Superior temporal gyrus (tissue), 1 donor: ENCODE results near the gene FBXL16.
"Not testable (repeated sequence)": the region's sequence is repeated elsewhere in the genome, so short reads cannot be mapped to it uniquely, and the experiment has no call there.

ENCODE experiments used
- DNase-seq: peaks from one replicate; pipeline ENCODE4 v3.0.0-alpha.2; 2016; ENCODE audit errors: extremely low spot score

FBXL16 gene

DNA sequence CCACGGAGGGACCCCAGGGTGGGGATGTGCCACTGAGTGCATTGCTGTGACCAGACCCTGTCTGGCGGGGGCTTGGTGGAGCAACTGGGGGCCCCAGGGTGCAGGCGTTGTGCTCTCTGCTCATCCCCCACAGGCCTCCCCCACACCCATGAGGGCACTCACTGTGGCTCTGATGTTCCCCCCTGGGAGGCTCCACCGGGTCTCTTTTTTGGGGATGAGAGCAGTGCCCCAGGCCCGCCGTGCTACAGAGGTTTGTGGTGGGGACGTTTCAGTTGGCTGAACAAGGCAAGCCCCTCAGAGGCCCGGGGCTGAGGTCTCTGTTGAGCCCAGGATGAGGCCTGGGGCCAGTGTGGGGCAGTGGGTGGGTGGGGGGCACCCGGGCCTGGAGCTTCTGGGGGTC, 18.1 kb upstream of the FBXL16 start:
- no peak for DNase-seq

DNA sequence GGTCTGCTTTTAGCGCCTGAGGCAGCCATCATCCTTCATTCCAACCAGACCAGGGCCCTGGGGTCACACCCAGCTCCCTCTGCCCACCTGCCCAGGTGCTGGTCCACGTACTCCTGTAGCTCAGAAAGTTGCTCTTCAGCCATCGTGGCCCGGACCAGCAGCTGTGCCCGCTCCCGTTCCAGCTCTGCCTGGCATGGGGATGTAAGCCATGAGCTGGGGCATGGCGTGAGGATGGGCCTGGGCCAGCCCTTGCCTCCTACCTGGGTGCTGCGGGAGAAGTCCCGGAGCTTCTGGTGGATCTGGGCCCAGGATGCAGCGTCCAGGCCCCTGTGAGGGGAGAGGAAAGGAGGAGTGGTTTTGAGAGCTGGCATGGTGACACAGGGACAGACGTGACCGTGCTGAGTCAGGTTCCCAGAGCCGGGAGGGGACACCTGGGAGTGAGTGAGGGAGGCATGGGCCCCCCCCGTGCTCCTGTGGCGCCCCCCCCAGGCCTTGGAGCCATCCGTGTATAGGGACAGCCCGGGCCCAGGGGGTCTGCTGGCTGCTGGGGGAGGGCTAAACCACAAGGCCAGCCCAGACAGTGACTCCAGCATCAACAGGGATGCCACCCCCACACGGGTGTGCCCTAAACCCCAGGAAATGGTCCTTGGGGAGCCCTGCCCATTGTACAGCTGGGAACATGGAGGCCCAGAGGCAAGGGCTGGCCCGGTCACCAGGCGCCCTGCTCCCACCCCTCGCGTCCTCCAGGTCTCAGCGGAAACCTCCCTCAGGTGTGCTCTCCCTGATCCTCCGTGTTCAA, 17.4 kb upstream of the FBXL16 start:
- DNase-seq = no peak

DNA sequence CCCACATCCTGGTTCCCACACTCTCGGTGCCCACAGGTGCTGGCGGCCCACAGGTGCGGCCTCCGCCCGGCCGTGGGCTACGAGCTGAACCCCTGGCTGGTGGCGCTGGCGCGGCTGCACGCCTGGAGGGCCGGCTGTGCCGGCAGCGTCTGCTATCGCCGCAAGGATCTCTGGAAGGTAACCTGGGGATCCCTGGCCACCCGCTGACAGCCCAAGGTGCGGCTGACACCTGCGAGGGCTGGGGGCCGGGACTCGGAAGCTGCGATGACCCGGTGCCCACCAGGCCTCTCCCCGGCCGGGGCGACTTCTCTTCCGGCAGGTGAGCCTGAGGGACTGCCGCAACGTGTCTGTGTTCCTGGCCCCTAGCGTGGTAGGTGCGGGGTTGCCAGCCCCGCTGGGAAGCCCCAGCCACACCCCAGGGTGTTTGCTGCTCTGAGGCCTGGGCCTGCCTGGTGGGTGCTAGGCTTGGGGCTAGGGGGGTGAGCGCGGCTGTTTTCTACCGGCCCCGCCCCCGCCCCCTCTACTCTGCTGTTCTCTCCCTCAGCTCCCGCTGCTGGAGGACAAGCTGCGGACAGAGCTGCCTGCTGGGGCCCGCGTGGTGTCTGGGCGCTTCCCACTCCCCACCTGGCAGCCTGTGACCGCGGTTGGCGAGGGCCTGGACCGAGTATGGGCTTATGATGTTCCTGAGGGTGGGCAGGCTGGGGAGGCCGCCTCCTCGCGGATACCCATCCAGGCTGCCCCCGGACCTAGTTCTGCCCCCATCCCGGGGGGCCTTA, 16.4 kb upstream of the FBXL16 start:
- no peak for DNase-seq

DNA sequence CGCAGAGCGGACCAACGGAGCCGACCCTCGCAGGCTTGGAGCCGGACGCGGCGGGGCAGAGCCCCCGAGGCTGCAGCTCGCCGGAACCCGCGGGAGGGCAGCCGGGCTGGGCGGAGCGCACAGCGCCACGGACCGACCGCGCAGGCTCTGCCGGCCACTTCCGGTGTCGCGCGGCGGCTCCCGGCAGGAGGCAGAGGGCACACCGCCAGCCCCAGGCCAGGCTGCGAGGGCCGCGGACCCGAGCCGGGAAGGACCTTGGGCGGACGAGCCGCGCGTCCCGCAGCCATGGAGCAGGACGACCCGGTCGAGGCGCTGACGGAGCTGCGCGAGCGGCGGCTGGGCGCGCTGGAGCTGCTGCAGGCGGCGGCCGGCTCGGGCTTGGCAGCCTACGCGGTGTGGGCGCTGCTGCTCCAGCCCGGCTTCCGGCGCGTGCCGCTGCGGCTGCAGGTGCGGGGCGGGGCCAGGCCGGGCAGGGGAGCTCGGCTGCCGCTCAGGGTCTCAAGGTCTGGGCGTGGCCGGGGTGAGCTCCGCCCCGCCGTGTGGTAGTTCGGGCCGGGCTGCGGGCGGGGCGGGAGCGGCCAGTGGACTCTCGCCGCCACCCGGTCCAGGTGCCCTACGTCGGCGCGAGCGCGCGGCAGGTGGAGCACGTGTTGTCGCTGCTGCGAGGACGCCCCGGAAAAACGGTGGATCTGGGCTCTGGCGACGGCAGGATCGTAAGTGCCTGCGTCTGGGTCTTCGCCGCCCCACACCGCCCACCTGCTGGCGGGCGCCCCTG, 15.6 kb upstream of the FBXL16 start, which contains the start of gene ANTKMT:
Gene ANTKMT (plus strand): TSS at position 157 of the 775 bp plus-strand sequence. CDS start 129 bp downstream, at position 286.
- DNase-seq = peak; percentile 76

DNA sequence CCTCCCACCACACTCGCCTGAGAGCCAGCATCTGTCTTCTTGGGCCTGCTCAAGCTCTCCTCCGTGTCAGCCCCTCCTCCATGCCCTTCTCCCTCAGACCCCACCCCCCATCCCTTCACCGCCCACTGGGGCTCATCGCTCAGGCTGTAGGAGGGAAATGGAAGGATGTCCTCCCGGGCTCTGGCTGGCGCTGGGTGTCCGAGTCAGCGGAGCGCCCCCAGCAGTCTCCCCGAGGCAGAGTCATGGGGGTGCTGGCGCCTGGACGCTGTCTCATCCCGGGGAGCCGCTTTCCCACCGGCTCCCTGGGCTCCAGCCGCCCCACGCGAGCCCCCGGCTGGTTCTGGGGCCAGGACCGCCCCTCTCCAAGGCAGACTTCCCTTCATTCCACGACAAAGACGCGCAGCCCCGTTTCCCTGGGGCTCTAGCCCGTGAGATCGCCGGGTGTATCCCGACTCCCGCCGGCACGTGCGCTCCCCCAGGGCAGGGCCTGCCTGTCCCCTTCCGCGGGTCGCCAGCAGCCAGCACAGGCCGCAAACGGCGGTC, 14.9 kb upstream of the FBXL16 start:
- DNase-seq = peak; percentile 60

DNA sequence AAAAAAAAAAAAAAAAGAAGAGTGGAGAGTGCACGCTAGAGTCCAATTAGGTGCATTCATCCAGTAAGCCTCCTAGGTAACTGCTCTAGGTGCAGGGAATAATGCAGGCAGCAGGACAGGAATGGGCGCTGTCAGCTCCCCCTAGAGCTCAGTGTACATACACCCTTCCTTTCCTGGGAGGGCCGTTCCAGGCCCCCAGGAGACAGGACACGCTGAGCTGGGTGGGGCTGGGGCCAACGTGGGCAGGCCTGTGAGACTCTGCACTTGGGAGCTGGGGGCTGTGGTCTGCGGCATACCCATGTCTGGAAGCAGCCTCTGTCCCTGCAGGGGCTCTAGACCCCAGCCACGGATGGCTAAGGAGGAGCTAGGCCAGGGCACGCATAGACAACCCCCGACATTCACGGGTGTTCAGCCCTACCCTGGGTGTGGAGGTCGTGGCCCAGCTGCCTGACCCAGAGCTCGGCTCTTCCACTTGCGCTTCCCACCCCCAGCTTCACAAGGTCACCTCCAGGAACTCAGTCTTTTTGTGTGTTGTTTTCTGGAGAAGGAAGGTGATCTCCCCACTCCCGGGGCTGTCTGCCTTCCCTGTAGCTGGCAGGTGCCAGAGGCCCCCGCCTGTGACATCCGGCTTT, 14.3 kb upstream of the FBXL16 start:
- no peak for DNase-seq

DNA sequence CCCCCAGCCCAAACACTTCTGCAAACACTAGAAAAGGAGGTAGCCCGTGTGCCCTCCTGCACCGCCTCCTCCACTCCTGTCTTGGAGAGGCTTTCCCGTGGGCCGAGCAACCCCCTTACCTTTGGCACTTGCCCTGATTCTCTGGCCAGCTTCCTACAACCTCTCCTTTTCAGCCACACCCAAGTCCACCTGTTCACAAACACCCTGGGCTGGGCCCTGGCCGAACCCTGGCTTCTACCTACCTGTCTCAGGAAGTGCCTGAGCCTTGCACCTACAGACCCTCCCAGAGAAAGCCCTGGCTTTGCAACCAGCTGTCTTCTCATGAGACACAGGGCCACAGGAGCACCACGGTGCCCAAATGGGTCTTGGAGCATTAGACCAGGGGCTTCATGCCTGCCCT, 13.3 kb upstream of the FBXL16 start:
- DNase-seq = no peak

DNA sequence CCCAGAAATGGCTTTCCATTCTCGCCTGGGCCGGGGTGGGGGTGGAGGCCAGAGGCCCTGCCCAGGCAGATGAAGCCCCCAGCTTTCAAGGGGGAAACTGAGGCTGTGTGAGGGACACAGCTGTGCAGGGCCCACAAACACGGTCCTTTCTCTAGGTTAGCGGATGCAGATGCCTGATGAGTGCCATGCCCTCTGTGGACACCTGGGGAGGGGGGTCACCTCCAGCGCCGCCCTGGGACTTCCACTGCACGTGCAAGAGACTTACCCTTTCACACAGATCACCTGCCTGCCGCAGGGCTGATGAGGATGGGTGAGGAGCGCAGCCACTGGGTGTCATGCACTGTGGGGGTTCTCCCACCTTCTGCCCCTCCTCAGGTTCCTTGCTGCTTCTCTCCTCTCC, 12.8 kb upstream of the FBXL16 start:
- no peak for DNase-seq

DNA sequence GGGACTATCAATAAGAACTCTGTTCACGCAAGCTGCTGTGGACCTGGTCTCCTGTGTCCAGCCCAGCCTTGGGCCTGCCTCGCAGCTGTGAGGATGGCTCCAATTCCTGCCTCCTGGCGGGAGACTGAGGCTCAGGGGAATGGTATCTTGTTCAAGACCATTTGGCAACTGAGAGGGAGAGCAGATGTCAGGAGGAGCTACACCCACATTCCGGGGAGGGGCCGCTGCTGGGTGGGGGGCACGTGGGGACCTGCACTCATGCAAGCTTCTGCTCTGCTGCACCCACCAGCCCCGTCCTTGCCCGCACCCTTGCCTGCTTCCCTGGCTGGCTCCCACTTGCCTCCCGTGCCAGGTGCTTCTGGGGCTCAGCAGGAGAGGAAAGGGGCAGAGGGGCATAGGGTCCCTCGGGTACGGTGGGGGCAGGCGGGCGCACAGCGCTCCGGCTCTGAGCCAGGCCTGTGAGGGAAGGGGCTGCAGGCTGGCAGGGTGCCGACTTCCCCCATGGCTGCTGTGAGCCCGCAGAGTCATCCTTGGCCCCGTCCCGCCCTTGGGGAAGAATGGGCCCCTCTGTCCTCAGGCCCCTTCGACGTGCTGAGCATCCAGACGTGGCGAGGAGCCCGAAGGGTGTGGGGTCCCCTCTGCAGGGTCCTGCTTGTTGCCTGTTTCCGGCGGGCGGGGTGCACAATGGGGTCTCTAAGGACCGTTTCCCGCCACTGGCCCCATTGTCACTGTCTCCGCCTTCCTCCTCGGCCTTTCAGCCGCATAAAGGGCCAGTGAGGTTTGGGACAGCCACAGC, 12.0 kb upstream of the FBXL16 start:
- no peak for DNase-seq

DNA sequence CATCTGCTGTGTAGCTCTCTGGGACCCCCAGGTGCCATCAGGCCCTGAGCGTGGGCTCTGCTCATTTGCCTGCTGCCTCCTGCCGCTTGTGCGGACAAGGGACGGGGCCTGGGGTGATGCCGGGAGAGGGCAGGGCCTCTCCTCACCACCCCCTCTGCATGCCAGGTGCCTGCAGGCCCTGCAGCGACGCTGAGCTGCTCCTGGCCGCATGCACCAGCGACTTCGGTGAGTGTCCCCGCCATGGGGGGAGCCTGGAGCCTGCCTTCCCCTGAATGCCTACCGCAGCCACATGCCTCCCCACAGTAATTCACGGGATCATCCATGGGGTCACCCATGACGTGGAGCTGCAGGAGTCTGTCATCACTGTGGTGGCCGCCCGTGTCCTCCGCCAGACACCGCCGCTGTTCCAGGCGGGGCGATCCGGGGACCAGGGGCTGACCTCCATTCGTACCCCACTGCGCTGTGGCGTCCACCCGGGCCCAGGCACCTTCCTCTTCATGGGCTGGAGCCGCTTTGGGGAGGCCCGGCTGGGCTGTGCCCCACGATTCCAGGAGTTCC, 11.2 kb upstream of the FBXL16 start:
- DNase-seq = no peak

DNA sequence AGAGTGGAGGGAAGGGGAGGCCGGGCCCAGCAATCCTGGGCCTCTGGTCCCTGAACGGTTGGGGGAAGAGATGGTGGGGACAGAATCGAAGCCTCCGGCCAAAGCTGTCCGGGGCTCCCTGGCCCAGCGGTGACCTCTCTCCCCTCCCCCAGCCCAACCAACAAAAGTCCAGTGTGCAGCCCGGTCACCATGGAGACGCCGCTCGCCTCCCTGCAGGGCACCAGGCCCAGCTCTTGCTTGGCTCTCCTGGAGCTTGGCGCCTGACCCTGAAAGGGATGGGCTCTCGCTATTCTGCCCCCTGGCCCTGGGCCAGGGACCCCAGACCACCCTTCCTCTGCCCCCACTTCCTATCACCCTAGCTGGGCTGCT, 10.6 kb upstream of the FBXL16 start:
- DNase-seq = peak; percentile 90

DNA sequence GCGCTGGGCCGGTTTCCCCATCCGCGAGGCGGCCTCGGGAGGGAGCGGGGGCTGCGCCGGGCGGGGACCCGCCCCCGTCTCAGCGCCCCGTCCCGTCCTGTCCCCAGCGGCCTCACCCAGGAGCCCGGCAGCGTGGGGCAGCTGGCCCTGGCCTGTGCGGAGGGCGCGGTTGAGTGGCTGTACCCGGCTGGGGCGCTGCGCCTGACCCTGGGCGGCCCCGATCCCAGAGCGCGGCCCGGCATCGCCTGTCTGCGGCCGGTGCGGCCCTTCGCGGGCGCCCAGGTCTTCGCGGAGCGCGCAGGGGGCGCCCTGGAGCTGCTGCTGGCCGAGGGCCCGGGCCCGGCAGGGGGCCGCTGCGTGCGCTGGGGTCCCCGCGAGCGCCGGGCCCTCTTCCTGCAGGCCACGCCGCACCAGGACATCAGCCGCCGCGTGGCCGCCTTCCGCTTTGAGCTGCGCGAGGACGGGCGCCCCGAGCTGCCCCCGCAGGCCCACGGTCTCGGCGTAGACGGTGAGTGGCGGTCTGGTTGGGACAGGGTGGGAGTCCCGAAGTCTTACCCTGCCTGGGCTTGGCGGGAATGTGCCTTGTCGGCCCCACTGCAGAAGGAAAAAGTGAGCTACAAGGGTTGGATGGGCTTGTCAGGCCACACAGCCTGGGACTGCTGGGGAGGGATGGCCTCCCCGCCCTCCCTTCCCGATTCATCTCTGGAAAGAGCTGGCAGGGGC, 10.0 kb upstream of the FBXL16 start:
- DNase-seq = no peak

DNA sequence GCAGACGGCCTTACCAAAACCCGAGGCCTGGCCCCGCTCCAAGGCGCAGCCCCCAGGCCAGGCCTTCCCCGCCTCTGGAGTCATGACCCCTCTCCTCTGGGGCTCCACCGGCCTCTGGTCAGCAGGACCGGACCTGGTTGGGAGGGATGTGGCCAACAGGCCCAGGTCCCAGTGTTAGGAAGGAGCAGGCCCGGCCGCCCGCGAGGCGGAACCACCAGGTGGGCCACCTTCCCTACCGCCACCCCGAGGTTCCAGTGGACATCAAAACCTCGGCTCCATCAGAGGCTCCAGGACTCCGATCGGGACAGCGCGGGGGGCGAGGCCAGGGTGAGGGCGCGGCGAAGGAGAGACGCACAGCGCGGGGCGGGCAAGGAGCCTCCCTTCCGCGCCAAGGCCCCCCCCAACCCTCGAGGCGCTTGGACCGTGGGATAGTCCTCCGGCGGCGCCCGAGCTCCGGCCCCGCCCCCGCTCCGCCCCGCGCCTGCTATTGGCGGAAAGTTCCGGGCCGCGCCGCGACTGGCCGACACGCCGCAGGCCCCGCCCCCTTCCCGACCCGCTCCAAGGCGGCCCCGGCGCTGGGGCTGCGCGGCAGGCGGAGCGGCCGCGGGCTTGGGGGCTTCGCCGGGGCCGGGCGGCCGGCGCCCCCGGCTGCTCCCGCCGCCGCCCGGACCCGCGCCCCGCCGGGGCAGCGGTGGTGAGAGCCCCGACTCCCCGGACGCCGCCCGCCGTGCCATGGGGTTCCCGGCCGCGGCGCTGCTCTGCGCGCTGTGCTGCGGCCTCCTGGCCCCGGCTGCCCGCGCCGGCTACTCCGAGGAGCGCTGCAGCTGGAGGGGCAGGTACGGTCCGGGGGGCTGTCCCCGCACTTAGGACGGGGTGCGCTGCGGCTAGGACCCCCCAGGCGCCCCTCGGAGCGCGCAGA, 9.2 kb upstream of the FBXL16 start, which contains the start of gene METRN:
Gene METRN (plus strand): TSS at position 561 of the 919 bp plus-strand sequence. CDS start 172 bp downstream, at position 733.
- DNase-seq = peak; percentile 87

DNA sequence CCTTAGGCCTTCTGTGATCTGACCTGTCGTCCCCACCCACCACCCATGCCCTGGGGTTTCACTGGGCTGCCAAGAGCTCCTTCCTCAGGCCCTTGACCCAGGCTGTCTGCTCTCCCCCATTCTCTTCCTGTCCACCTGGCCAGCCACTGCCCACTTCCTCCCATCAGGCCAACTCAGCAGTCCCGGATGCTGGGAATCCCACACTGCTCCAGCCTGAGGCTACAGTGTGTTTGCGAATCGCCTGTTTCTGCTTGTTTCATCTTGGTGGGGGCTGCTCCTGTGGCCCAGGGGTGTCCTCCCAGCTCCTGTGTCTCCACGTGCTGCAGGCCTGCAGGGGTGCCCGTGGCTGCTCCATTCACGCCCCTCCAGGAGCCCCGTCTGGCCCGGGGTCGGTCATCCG, 8.5 kb upstream of the FBXL16 start:
- no peak for DNase-seq

DNA sequence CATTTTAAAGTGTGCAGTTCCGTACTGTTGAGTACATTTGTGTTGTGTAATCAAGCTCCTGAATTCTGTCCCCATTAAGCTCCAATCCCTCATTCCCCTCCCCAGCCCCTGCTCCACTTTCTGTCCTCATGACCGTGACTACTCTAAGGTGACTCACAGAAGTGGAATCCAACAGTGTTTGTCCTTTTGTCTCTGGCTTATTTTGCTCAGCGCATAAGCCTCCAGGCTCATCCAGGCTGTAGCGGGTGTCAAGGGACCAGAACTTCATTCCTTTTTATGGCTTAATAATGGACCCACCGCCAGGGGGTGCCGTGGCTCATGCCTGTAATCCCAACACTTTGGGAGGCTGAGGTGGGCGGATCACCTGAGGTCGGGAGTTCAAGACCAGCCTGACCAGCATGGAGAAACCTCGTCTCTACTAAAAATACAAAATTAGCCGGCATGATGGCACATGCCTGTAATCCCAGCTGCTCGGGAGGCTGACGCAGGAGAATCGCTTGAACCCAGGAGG, 7.2 kb upstream of the FBXL16 start:
- not testable (repeated sequence) for DNase-seq

DNA sequence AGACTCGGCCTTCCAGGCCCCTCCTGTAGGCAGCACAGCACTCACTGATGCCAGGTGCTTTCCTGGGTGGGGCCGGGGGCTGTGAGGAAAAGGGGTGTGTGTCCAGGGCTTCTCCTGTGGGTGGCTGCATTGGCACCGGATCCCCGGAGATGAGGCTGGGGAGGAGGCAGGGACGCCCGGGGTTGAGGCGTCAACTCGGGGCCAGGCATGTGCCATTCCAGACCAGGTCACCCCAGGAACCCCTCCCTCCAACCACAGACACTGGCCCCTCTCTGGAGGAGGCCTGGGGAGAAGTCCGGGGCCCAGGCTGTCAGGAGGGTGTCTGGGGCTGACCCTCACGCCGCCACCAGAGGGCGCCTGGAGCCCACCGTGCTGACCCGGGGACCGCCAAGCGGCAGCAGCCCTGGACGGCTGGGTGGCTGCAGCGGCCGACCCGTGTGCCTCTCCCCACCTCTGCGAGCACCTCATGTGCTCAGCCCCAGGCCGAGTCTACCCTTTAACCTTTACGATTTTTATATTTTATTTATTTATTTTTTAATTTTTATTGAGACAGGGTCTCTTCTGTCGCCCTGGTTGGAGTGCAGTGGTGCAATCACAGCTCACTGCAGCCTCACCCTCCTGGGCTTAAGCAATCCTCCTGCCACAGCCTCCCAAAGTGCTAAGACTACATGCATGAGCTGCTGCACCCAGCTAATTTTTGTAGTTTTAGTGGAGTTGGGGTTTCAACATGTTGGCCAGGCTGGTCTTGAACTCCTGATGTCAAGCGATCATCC, 6.1 kb upstream of the FBXL16 start:
- peak; percentile 79 for DNase-seq

DNA sequence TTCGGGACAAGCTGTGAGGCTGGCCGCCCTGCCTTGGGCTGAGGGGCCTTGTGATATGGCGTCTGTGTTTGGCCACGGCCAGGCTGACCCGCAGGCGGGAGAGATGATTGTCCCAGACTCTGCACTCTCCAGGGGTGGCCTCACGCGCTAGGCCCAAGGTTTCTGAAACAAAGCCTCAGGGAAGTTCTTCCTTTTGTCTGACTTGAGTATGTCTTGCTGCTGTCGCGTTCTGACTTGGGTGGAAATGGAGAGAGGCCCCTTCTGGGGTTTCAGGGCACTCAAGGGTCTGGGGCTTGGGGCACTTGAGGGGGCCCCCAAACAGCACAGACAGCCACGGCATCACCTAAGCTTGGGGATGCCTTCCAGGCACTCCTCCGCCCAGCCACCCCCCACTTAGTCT, 5.5 kb upstream of the FBXL16 start:
- no peak for DNase-seq
